ENCODE data around the gene ARHGEF3. TPM values are rescaled to one million over a fixed set of nuclear protein-coding genes. Genes with fewer than 3 reads are reported as not detected.

The ARHGEF3 gene
- total RNA-seq, 1 experiment from 2014 or later = 4.4 TPM

DNA sequence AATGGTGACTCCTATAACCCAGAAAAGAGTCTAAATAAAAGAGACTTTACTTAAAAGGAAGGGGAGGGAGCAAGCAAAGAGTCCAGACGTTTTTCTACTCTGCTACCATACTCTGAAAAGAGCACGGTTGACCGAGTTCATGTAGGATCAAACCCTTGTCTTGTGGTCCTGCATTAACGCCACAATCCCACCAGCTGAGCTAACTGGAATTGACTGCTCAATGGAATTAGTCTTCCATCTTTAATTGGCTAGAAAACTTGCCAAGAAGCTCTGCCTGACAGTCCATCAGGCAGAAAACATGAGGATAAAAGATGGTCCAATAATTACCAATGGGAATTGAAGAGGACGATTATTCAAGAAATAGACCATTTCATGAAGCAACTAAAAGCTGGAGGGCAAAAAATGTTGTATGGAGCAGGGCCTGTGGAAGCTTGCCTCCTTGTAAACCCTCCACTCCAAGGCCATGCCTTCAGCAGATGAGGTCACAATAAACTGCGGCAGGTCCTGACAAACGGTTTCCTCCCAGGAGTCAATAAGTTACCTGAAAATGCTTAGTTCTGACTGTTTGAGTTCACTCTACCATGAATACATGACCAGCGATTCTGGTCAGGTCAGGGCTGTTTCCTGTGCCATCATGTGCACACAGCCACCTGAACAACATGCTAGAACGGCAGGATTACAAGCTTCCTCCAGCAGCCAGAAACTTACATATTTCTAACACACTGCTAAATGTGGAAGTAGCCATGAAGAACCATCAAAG lies 35.6 kb upstream of the ARHGEF3 start:
- no peaks in the 10 kb centered on the region for H3K36me3 Mint-ChIP-seq (ENCODE audit: insufficient read depth in 1 of 3, low read depth in 3 of 3)
- no peak overlapping the region for H3K27ac Mint-ChIP-seq

More for the DNA sequence above, 35.6 kb upstream of the ARHGEF3 start:
- no peak for DNase-seq
- WGBS (ENCODE audit: extremely low coverage, insufficient read length, low lambda C conversion rate) = no CpG with 5 or more reads among the region's 9 CpGs
- Mint-ChIP-seq H3K9me3 (no peaks in the 10 kb centered on the region), H3K27me3 (ENCODE audit: low read depth) (no peaks in the 10 kb centered on the region), H3K4me1 (peaks cover 6 to 7% of the 10 kb centered on the region in 2 experiments; a peak in 3 of 4 replicates), H3K4me3 (no peak overlapping the region)
- Histone ChIP-seq H4K8ac (replicated peaks; ENCODE audit: insufficient read length, low read depth, low read length) (no peak overlapping the region), H3K79me1 (ENCODE audit: insufficient read depth, low read depth, low read length, poor library complexity, severe bottlenecking) (no peaks in the 10 kb centered on the region), H3K18ac (ENCODE audit: insufficient read length, low read depth, low read length) (no peak overlapping the region), H3K23me2 (ENCODE audit: insufficient read length, low read depth, low read length, poor library complexity, severe bottlenecking) (no peaks in the 10 kb centered on the region), H3T11ph (ENCODE audit: low read length) (no peak overlapping the region), H2BK5ac (ENCODE audit: insufficient read length, low read length) (no peak overlapping the region), H2BK20ac (ENCODE audit: low read depth, low read length, poor library complexity, severe bottlenecking) (no peak overlapping the region), H4K20me1 (ENCODE audit: control insufficient read depth, insufficient read depth, insufficient read length) (no peaks in the 10 kb centered on the region), H2AFZ (ENCODE audit: low read length) (no peak overlapping the region), H3K4ac (ENCODE audit: low read depth, low read length) (no peak overlapping the region), H3K27me3 (ENCODE audit: insufficient read depth, low read length) (no peaks in the 10 kb centered on the region), H3K23ac (ENCODE audit: insufficient read length, low read depth, low read length) (no peak overlapping the region), H3K56ac (ENCODE audit: insufficient read length, low read depth, low read length) (no peak overlapping the region), H3K9me3 (ENCODE audit: control insufficient read depth, low read depth, low read length) (no peaks in the 10 kb centered on the region), H3K14ac (ENCODE audit: insufficient read depth, low read length) (no peak overlapping the region), H2AK5ac (ENCODE audit: insufficient read length, low read length) (no peak overlapping the region), H2BK12ac (ENCODE audit: insufficient read length, low read depth, low read length) (no peak overlapping the region), H3K4me2 (ENCODE audit: insufficient read depth, insufficient read length, low read length) (no peak overlapping the region), H3K9ac (ENCODE audit: extremely low read depth, insufficient read length, low read length) (no peak overlapping the region), H4K91ac (ENCODE audit: insufficient read length, low read depth, low read length) (no peak overlapping the region), H3K4me1 (ENCODE audit: insufficient read depth, low read length) (no peaks in the 10 kb centered on the region), H2BK15ac (ENCODE audit: low read depth, low read length) (no peak overlapping the region), H2BK120ac (ENCODE audit: low read depth, low read length, poor library complexity, severe bottlenecking) (no peak overlapping the region), H3K79me2 (ENCODE audit: insufficient read depth, low read length) (no peaks in the 10 kb centered on the region), H3K27ac (ENCODE audit: insufficient read length, low read depth, low read length) (no peak overlapping the region), H4K5ac (ENCODE audit: insufficient read length, low read depth, low read length) (no peak overlapping the region)
- TF ChIP-seq CTCF (conservative IDR thresholded peaks at IDR 0.05) = no peak
